ENCODE data around the gene PCDHGA7. TPM values are rescaled to one million over a fixed set of nuclear protein-coding genes. Genes with fewer than 3 reads are reported as not detected.
"Not testable (repeated sequence)": the region's sequence is repeated elsewhere in the genome, so short reads cannot be mapped to it uniquely, and the experiment has no call there.

PCDHGA7 gene
- total RNA-seq, 1 donor from 2014 or later = 6.3 TPM

DNA sequence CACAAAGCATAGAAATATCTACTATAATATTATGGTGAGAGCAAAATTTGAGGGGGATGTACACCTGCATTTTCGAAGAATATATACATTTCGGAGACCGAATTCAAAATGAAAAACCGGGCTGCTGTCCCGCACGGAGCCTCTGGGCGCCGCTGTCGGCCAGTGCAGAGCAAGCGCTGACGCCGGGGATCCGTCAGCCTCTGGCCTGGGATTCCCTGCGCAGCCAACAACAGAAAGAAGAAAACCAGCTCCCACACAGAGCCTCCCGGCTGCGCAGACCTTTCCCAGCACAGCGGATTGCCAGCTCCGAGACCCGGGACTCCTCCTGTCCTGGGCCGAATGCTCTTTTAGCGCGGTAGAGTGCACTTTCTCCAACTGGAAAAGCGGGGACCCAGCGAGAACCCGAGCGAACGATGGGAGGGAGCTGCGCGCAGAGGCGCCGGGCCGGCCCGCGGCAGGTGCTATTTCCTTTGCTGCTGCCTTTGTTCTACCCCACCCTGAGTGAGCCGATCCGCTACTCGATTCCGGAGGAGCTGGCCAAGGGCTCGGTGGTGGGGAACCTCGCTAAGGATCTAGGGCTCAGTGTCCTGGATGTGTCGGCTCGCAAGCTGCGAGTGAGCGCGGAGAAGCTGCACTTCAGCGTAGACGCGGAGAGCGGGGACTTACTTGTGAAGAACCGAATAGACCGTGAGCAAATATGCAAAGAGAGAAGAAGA lies 25.4 kb downstream of the PCDHGA7 start, which contains the start of gene PCDHGB6:
Gene PCDHGB6, plus strand, starts transcription at position 232 of the 716 bp plus-strand sequence. Its CDS starts 182 bp downstream, at position 414.
- peak; percentile 87 for DNase-seq (ENCODE audit: low spot score)
- Mint-ChIP-seq H3K9me3 (ENCODE audit: unreplicated experiment) (peaks cover 10% of the 10 kb centered on the region), H3K27ac (ENCODE audit: unreplicated experiment) (peak within 1 kb of the TSS; percentile 93), H3K4me1 (ENCODE audit: unreplicated experiment) (peaks cover 24% of the 10 kb centered on the region), H3K4me3 (ENCODE audit: unreplicated experiment) (peak within 1 kb of the TSS; percentile 97), H3K36me3 (ENCODE audit: low read depth, unreplicated experiment) (peaks cover 42% of the 10 kb centered on the region)
- TF ChIP-seq, protein P1, sequence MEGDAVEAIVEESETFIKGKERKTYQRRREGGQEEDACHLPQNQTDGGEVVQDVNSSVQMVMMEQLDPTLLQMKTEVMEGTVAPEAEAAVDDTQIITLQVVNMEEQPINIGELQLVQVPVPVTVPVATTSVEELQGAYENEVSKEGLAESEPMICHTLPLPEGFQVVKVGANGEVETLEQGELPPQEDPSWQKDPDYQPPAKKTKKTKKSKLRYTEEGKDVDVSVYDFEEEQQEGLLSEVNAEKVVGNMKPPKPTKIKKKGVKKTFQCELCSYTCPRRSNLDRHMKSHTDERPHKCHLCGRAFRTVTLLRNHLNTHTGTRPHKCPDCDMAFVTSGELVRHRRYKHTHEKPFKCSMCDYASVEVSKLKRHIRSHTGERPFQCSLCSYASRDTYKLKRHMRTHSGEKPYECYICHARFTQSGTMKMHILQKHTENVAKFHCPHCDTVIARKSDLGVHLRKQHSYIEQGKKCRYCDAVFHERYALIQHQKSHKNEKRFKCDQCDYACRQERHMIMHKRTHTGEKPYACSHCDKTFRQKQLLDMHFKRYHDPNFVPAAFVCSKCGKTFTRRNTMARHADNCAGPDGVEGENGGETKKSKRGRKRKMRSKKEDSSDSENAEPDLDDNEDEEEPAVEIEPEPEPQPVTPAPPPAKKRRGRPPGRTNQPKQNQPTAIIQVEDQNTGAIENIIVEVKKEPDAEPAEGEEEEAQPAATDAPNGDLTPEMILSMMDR (IDR thresholded peaks at IDR 0.05; ENCODE audit: unreplicated experiment) = peak; percentile 89
- H3K27me3 Mint-ChIP-seq (ENCODE audit: unreplicated experiment) = not testable (repeated sequence)

DNA sequence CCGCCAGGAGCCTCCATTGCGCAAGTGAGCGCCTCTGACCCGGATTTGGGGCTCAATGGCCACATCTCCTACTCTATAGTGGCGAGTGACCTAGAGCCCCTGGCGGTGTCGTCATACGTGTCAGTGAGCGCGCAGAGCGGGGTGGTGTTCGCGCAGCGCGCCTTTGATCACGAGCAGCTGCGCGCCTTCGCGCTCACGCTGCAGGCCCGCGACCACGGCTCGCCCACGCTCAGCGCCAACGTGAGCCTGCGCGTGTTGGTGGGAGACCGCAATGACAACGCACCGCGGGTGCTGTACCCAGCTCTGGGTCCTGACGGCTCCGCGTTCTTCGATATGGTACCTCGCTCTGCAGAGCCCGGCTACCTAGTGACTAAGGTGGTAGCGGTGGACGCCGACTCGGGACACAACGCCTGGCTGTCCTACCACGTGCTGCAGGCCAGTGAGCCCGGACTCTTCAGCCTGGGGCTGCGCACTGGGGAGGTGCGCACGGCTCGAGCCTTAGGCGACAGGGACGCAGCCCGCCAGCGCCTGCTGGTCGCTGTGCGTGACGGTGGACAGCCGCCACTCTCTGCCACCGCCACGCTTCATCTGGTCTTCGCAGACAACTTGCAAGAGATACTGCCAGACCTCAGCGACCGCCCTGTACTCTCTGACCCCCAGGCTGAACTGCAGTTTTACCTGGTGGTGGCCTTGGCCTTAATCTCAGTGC lies 27.2 kb downstream of the PCDHGA7 start:
- Mint-ChIP-seq H3K27ac (ENCODE audit: unreplicated experiment) (no peak overlapping the region), H3K36me3 (ENCODE audit: low read depth, unreplicated experiment) (peaks cover 48% of the 10 kb centered on the region), H3K4me3 (ENCODE audit: unreplicated experiment) (peak overlapping the region; percentile 97), H3K9me3 (ENCODE audit: unreplicated experiment) (peaks cover 15% of the 10 kb centered on the region), H3K27me3 (ENCODE audit: unreplicated experiment) (peaks cover 8% of the 10 kb centered on the region), H3K4me1 (ENCODE audit: unreplicated experiment) (peaks cover 38% of the 10 kb centered on the region)
- TF ChIP-seq, protein P1 (IDR thresholded peaks at IDR 0.05; ENCODE audit: unreplicated experiment) = no peak
- no peak for DNase-seq (ENCODE audit: low spot score)

DNA sequence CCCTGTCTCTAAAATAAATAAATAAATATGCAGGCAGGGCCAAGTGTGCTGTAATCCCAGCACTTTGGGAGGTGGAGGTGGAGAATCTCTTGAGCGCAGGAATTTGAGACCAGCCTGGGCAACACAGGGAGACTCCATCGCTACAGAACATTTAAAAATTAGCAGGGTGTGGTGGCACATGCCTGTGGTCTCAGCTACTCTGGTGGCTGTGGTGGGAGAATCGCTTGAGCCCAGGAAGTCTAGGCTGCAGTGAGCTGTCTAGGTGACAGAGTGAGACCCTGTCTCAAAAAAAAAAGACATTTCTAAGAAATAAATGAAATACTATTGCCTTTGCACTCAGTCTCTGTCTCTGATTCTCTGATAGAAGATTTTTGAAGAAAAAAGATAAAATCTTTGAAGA lies 29.0 kb downstream of the PCDHGA7 start:
- H3K27me3 Mint-ChIP-seq (ENCODE audit: unreplicated experiment) = peaks cover 10% of the 10 kb centered on the region
- peak overlapping the region; percentile 72 for H3K4me3 Mint-ChIP-seq (ENCODE audit: unreplicated experiment)
- peaks cover 53% of the 10 kb centered on the region for H3K36me3 Mint-ChIP-seq (ENCODE audit: low read depth, unreplicated experiment)
- H3K9me3 Mint-ChIP-seq (ENCODE audit: unreplicated experiment) = peaks cover 23% of the 10 kb centered on the region
- no peak for DNase-seq (ENCODE audit: low spot score)
- peak overlapping the region; percentile 30 for H3K27ac Mint-ChIP-seq (ENCODE audit: unreplicated experiment)
- TF ChIP-seq, protein P1 (IDR thresholded peaks at IDR 0.05; ENCODE audit: unreplicated experiment) = no peak
- H3K4me1 Mint-ChIP-seq (ENCODE audit: unreplicated experiment) = peaks cover 43% of the 10 kb centered on the region

- peaks cover 53% of the 10 kb centered on the region for H3K36me3 Mint-ChIP-seq (ENCODE audit: low read depth, unreplicated experiment)
These were observed 30.5 kb downstream of the PCDHGA7 start, which contains the start of gene PCDHGA10 for GRCh38 chr5:141412854-141413539. PCDHGA10 (plus strand) TSS chr5:141412987; CDS start chr5:141413176, 189 bp downstream.

More at GRCh38 chr5:141412854-141413539, 30.5 kb downstream of the PCDHGA7 start, which contains the start of gene PCDHGA10:
- H3K27ac Mint-ChIP-seq (ENCODE audit: unreplicated experiment) = peak within 1 kb of the TSS; percentile 84
- peaks cover 26% of the 10 kb centered on the region for H3K9me3 Mint-ChIP-seq (ENCODE audit: unreplicated experiment)
- TF ChIP-seq, protein P1 (IDR thresholded peaks at IDR 0.05; ENCODE audit: unreplicated experiment) = peak; percentile 81
- peak within 1 kb of the TSS; percentile 96 for H3K4me3 Mint-ChIP-seq (ENCODE audit: unreplicated experiment)
- H3K27me3 Mint-ChIP-seq (ENCODE audit: unreplicated experiment) = peaks cover 13% of the 10 kb centered on the region
- peak; percentile 70 for DNase-seq (ENCODE audit: low spot score)
- H3K4me1 Mint-ChIP-seq (ENCODE audit: unreplicated experiment) = peaks cover 44% of the 10 kb centered on the region

All from endothelial cell (in vitro differentiated cells).